GM18508 (cell line): Measurements from ENCODE around the gene TBCA.
A peak's percentile ranks its signal among the peaks of the same experiment; 100 is the strongest.
"Not testable (repeated sequence)": the region's sequence is repeated elsewhere in the genome, so short reads cannot be mapped to it uniquely, and the experiment has no call there.

Source experiments
- ATAC-seq: cut with Tn5 transposase; IDR thresholded peaks from one replicate; pipeline ENCODE4 v1.9.1; 2021; ENCODE audit warnings: moderate number of reproducible peaks; ENCODE audit not compliant: insufficient read depth, unreplicated experiment

TBCA gene

DNA sequence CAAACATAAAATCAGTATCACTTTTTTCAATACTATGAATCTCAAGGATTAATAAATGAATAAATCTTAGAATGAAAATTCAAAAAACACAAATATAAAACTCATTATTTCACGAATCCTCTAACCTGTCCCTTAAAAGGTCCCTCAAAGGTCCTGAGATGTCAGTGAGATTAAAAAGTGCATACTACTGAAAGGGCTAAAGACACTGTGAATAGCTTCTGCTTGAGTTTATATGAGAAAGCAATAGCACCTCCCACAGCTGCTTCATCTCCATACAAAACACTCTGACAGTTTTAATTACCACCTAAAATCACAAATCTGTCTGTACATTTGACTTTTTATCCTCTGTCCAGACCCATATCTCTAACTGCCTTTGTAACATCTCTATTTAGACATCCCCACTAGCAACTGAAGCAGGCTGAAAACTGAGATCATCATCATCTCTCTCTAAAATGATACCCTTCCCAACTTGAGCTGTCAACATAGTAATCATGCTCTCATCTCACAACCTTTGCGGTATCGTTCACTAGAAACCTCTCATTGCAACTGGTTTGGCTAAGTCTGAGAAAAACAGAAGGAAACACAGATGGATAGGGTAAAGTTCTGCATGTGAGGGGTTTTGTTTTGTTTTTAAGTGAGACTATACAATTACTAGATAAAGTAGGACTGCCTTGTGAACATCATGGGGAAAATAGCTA is 56.3 kb downstream of the TBCA start:
- ATAC-seq, result no peak

DNA sequence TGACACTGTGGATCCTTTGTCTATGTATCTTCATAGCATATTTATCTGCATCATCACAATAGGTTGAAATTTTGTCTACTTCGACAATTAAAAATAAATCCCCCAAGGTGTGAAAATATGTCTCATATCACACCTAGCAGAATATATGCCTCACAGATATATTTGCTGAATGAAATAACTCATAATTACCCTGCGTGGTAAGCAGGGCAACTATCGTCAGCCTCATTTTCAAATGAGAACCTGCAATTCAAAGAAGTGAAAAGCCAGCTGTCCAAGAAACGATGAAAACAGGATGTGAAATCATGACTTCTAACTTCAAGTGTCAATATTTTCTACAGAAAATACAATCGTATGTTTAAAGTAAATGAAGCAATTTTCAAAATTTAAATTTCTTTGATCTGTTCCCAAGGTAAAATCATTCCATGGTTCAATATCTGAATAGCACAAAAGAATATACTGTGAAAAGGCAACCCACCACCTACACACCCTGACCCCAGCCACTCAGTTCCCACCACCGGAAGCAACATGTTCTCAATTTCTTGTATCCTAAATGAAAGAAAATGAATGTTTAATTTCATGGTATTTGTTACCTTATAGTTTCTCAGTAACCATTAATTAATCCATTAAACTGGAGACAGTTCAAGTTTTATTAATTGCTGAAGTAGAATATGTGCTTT is 57.1 kb downstream of the TBCA start:
- ATAC-seq, result peak; percentile 52

DNA sequence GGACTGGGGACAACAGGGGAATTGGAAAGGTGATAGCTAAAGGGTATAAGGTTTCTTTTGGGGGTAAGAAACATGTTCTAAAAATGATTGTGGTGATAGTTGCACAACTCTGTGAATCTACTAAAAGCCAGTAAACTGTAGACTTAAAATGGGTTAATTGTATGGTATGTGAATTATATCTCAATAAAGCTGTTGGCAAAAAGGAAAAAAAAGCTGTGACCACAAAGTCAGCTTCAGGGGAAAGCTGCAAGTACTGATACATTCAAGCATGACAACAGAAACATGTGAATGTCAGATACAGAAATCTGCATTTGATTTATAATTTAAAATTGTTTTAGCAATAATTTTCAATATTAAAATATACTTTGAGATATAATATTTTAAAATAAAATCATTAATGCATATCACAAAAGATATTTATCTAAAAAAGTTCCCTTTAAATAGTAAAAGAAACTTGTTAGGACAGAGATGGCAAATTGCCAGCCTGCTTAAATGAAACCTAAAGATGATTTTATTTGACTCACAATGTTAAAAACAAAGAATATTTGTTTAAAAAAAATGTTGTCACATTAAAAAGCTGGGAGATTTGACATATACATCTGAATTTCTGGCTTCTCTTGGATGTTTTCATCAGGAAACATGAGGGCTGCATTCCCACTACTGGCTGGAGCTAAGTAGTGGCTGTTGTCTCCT is 66.0 kb downstream of the TBCA start:
- no peak for ATAC-seq

DNA sequence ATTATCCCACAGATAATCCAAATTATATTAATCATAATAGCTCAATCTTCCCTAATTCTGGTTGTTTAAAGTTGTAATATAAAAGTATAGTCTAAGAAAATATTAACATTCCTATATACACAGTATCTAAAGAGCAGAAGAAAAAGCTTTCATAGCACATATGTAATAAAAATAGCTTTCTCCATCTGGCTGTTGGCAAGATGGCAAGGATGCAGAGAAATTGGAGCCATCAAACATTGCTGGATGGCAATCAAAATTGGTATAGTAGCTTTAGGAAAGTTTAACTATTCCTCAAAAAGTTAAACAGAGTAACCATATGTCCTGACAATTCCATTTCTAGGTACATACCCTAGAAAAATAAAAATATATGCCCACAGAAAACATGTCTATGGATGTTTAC is 66.8 kb downstream of the TBCA start:
- ATAC-seq, result no peak

DNA sequence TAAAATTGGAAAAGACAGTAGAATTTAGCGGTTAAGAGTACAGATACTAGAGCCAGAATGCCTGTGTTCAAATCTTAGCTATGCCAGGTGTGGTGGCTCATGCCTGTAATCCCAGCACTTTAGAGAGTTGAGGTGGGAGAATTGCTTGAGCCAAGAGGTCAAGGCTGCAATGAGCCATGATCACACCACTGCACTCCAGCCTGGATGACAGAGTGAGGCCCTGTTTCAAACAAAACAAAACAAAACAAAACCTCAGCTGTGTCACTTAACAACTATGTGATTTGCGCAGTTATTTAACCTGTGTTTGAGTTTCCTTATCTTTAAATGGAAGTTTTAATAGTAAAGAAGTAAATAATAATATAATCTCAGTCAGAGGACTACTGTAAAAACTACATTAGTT is 68.3 kb downstream of the TBCA start:
- no peak for ATAC-seq

DNA sequence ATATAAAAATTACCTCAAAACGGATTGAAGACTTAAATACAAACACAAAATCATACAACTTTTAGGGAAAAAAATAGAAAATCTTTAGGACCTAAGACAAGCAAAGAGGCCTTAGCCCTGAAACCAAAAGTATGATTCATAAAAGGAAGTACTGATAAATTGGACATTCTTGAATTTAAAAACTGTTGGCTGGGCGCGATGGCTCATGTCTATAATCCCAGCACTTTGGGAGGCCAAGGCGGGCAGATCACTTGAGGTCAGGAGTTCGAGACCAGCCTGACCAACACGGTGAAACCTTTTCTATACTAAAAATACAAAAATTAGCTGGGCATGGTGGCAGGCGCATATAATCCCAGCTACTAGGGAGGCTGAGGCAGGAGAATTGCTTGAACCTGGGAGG is 76.6 kb downstream of the TBCA start:
- ATAC-seq, result not testable (repeated sequence)

DNA sequence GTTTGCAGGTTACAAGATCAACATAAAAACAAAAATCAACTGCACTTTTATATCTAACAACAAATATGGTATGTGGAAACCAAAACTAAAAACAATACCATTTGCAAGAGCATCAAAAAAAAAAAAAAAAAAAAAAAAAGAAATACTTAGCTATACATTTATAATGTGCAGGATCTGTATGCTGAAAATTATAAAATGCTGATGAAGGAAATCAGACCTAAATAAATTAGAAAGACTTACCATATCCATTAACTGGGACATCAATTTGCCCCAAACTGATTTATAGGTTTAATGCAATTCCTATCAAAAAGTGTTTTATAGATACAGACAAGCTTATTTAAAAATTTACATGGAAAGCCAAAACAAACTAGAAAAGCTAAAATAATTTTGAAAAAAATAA is 77.2 kb downstream of the TBCA start:
- no peak for ATAC-seq

DNA sequence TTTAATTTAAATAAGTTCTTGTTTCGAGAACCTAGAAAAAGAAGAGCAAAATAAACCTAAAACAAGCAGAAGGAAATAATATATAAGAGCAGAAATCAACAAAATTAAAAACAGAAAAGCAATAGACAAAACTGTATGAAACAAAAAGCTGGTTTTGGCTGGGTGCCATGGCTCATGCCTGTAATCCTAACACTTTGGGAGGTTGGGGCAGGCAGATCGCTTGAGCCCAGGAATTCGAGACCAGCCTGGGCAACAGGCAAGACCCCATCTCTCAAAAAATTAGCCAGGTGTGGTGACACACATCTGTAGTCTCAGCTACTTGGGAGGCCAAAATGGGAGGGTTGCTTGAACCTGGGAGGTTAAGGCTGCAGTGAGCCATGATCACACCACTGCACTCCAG is 78.4 kb downstream of the TBCA start:
- no peak for ATAC-seq

DNA sequence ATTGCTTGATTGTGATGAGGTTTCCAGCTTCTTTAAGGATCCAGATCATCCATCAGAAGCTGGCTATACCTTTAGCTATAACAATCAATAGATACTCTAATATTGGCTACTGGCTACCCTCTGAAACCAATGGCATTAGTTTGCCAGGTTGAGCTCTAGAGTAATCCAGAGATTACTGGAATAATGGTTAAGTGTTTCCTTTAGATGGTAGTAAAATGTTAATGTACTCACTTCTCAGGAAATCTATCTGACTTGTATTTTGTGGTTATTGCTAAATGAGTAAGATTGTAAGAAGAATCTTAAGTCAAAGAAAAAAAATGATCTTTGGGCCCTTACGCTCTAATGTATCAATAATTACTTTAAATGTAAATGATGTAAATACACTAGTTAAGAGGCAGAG is 80.0 kb downstream of the TBCA start:
- no peak for ATAC-seq

DNA sequence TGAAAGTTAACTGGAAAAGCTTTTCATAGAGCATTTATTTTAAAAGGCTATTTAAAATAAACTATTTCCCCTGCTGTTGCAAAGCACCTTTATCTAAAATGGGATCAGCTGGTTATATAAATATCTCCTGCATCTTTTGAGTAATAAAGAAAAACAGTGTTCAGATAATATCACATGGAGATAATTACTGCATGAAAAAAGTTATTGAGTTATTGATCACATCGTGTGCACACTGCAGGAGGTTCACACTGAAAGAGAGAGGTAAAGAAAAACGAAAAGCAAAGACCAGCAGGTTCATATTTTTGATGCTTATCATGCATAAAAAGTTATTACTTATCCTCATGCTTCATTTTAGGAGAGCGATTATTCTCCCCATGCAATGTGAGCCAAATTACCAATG is 82.2 kb downstream of the TBCA start:
- no peak for ATAC-seq

DNA sequence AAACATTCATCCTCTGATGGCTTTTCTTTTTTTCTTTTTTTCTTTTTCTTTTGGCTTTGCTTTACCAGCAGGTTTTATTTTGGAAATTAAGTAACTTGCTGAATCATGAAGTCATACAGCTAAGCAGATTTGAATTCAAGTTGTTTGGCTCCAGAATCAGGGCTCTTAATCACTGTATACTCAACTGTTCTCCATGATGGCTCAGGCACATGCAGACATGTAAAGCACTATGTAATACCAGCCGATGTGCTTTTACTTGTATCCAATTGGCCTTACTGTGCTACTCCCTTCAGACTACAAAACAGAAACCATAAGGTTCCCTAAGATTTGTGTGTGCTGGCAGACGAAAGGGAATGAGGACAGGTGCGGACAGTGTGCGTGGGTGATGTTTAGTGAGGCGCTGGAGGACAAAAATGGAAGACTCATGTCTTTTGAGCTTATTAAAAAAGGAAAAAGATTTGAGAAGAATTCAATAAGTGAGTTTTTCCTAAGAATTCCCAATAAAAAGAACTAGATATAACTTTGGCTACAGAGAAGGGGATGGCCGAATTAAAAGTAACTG is 92.9 kb downstream of the TBCA start:
- no peak for ATAC-seq

DNA sequence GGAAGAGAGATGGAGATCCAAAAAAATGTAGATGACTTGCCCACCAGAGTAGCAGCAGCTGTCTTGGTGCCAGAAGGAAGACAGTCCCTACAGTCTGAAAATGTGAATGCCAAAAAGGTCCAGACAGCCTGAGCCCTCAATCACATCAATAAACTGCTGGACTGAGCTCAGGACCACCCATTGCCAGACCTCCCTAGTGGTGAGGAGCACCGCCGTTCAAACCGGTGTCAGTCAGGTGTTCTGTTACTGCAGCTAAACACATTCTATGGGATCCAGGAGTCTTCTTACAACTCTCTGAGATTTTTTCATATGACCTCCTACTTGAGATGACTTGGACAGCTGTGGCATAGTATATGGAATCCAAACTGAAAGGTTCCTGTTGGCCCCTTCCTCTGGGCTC is 105.6 kb downstream of the TBCA start:
- no peak for ATAC-seq

DNA sequence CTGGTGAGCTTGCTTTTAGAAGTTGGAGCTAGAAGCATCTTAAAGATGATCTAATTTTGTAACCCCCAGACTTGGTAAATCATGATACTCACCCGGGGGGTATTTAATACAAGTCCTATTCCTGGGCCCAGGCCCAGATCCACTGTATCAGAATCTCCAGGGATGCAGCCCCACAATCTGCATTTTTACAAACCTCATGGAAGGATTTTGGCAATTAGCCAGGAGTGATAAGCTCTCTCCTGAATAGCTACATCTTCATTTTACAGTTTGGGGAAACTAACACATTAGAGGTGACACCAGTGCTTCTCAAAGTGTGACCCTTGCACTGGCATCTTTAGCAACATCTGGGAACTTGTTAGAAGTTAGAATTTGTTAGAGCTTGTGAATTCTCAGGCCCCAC is 106.5 kb downstream of the TBCA start:
- ATAC-seq, result no peak

DNA sequence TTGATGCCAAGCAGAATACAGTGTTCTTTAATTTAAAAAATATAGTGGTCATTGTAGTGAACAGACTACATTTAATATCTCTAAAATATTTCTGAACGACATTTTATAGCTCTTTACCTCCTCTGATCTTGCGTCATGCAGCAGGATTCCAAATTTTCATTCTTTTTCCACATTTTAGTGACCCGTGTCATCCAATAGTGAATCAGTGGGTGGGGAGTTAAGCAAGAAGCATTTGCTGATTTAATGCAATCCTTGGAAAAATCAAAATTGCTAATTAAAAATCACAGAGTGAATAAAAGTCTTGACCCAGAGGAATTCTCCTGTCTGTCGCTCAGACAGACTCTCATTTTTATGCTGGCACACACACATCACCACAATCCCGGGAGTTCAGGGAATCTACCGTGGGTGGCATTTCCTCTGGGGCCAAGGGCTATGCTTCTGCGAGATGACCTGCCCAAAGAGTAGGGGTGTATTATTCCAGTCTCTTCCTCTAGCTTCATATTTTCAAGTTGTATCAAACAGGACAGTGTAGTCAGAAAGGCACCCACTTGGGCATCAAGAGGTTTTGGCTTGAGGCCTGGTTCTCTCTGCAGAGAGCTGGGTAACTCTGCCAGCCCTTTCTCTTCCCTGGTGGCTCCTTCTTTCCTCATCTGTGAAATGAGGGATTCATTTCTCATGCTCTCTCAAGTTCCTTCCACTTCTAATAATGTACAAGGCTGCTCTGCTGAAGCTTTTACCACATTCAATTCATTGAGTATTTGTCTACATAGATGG is 112.9 kb downstream of the TBCA start:
- no peak for ATAC-seq

DNA sequence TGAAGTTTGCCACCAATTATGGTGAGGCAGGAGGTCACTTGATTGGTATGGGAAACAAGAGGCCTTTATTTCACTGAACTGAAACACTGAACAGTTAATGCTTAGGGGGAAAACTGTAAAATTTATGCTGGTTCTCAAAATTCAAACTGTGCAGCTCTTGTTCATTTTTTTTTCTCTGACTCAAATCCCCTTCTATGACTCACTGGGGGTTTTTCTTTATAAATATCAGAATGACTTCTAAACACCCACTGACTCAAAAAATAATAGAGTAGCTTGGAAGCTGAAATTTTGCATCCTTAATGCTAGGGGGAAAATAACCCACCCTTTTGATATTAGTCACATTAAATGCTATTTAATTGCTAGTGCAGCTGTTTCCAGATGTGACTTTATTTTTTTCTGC is 113.5 kb downstream of the TBCA start:
- no peak for ATAC-seq

DNA sequence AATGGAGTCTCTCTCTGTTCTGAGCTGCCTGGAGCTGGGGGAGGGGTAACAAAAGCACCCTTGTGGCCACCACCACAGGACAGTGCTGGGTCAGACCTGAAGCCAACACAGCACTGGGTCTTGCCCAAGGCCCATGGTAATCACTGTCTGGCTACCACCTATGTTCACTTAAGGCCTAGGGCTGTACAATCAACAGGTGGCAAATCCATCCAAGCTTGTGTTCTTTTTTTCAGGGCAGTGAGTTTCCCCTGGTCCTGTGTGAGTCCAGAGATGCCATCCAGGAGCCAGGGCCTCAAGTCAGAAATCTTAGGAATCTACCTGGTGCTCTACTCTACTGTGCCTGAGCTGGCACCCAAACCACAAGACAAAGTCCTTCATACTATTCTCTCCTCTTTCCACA is 117.5 kb downstream of the TBCA start:
- no peak for ATAC-seq

DNA sequence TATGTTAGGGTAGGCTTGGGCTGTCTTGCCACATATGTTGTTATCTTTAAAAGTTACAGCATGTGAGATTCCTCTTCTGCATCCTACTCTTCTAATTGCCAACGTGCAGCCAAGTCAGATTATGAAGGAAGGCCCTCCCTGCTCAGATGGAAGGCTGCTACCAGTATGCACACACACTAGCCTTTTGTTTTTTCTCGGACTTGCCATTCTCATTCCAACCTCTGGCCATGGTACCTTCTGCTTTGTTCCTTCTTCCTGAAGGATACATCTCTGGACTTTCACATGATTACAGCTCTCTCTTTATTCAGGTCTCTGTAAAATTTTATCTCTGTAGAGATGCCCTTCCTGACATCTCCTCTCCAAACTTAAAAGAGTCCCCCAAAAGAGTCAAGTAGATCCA is 124.8 kb downstream of the TBCA start:
- no peak for ATAC-seq

DNA sequence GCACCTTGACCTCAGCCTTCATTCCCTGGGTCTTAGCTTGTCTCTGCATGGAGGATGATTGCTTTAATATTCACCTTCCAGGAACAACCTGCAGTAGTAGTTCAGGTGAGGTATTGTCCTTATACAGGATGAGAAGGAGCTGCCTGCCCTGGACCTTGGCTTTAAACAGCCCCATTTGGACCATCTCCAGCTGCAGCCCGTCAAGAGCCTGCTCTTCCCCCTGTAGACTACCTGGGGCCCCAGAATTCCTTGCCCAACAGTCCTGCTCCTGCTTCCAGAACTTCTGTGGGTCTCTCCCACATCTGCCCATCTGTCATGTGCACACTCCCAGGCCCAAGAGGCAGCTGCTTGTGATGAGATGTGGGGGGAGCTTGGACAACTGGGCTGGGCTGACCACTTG is 125.5 kb downstream of the TBCA start:
- ATAC-seq, result no peak

DNA sequence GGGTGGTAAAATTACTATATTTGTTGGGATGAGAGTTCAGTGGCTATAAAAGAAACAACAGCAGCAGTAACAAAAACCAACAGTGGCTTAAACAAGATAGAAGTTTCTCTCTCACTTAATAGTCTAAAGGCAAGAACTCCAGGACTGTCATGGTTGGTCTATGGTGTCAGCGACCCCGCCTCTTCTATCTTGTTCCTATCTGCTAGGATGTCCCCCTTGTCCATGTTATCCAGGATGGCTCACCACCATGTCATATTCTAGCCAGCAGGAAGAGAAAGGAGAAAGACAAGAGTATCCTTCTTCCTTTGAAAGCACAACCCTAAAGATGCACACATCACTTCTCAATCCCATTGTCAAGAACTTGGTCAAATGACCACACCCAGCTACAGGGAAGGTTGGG is 126.4 kb downstream of the TBCA start:
- no peak for ATAC-seq

DNA sequence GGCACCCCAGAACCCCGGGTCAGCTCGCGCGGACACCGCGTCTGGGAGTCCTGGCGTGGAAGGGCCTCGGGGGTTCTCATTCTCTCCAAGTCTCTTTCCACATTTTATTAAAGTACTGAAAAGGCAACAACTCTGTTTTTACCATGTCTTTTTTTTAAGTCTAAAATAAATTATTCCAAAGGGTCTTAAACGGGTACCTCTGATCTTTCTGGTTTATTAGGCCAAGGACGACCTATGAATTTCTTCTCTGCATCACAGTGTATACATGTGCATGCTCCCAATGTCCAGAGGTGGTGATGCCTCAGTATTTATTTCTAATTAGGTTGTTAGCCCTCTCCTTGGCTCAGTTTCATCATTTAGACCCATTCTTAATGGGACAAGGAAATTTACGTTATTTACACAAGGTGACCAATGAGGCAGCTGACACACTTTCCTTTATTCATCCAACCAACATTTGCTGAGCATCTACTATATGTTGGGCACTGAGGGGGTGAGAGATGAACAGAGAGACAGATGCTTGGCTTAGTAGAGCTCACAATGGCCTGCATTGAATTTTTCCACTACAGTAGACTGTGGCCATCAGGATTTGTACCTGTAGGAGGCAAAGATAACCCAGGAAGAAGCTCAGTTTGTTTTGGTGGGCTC is 130.0 kb downstream of the TBCA start:
- no peak for ATAC-seq
